GM19099 (cell line): ENCODE results near the gene SHROOM2.

Source experiments
- POLR2A ChIP-seq: IDR thresholded peaks from 3 replicates; pipeline ENCODE4 v1.6.1; 2011; ENCODE audit warnings: low read depth; ENCODE audit not compliant: insufficient read length; ENCODE audit errors: extremely low read depth

SHROOM2 gene

GRCh38 chrX:9816084-9816700 lies 30.0 kb downstream of the SHROOM2 start:
- TF ChIP-seq POLR2A, result no peak

GRCh38 chrX:9821572-9821971 lies 35.3 kb downstream of the SHROOM2 start:
- TF ChIP-seq POLR2A, result no peak

GRCh38 chrX:9824554-9824953 lies 38.3 kb downstream of the SHROOM2 start:
- no peak for TF ChIP-seq POLR2A

- TF ChIP-seq POLR2A, result no peak
These were observed 39.0 kb downstream of the SHROOM2 start for GRCh38 chrX:9825129-9825790.

DNA sequence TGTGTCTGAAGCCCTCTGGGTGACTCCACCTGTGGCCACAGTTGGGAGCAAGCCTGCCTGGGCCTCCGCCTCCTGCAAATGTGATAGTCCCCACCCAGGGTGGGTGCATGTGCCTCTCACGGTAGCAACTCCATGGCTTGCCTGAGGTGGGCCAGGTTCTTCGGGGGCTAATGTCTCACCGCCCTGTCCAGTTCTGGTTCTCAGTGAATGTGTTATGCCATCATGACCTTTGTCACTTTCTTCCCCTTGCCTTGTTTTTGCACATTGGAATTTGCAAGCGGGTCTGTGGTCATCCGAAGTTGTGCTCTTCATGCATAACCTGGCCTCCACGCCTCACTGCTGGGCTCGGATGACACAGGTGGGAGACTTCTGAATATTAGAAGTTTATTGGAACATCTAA lies 39.7 kb downstream of the SHROOM2 start:
- no peak for TF ChIP-seq POLR2A

GRCh38 chrX:9829308-9830267 lies 43.4 kb downstream of the SHROOM2 start:
- no peak for TF ChIP-seq POLR2A

DNA sequence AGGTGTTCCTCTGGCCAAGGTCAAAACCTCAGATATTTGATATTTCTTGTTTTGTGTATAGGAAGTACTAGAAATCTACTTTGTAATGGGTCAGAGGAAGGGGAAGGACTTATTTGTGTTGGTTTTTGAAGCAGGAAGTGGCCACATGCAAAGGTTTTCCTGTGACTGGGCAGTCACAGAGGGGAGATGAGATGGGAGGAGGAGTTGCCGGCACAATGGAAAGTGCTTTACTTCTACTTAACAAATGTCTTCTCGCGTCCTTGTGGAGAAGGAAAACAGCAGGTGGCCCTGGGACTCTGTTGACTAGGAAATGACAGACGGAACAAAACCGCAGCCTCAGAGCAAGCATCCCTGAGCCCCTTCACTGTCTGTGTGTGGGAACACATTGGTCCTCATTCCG lies 46.6 kb downstream of the SHROOM2 start:
- no peak for TF ChIP-seq POLR2A

- TF ChIP-seq POLR2A, result no peak
These were observed 49.5 kb downstream of the SHROOM2 start for GRCh38 chrX:9835585-9836210.

DNA sequence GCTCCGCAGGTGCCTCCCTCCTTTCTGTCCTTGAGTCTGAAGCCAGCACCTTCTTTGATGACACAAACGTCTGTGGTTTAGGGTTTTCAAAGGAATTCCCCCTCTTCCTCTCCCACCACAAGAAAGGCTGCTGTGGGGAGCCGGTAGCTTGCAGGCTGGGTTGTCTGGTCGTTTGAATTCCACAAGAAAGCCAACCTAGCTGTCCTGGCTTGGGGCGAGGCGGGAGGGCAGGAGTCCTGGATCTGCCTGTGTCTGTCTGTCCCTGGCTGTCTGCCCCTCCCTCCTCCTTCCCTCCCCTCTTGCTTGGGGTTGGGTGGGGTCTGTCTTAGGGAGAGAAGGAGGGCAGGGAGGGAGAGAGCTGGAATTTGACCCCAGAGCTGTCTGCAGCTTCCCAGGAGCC lies 56.3 kb downstream of the SHROOM2 start:
- TF ChIP-seq POLR2A, result no peak

DNA sequence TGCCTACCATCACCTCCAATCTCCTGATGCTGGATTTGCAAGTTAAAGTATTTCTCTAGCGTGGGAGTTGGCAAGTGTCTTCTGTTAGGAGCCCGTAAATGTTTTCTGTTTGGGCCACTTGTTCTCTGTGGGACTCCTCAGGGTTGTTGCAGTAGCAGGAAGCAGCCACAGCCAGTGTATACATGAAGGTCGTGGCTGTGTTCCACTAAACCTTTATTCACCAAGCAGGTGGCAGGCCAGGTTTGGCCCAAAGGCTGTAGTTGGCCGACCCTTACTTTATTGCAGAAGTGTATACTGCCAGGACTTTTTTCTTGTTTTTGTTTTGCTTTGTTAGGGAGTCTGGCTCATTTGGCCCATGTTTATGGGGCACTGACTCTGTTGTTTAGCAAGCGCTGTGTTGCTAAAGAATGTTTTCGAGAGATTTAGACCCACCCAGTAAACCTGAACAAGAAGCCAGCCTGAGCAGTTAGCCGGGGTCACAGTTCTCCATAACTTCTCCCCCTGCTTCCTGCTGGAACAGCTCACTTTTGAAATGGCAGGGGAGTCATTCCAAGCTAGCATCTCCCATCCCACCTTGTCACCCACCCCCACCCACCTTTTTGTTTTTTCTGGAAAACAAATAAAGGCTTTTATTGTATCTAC lies 58.8 kb downstream of the SHROOM2 start:
- no peak for TF ChIP-seq POLR2A

DNA sequence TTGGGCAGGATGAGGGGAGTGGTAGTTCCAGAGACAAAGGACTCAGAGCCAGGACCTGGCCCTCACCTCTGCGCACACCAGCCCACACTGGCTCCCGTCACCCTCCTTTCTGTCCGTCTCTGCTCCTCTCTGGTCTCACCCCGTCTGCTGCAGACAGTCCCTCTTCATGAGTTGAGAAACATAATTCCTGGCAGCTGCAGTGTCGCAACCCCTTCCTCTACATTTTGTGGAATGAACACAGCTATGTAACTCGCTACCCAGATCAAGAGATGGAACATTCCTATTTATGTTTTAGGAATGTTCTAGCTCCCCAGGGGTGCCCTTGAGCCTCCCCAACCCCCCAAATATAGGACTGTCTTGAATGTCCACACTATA lies 59.3 kb downstream of the SHROOM2 start:
- TF ChIP-seq POLR2A, result no peak

DNA sequence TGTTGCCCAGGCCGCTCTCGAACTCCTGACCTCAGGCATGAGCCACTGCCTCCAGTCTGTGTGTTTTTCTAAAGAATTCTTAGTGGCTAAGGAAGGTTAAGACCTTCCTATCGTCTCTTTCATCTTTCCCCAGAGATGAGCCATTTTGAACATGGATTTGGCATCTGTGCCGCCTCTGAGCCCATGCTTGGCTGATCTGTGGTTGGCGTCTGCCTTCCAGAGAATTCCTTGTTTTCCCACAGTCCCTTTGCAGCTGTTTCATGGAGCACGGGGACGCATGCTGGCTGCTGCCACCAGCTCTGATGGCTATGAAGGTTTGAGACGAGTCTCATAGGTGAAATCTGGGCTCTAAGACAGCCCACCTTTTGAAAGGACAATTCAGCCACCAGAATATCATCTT lies 60.4 kb downstream of the SHROOM2 start:
- no peak for TF ChIP-seq POLR2A

GRCh38 chrX:9847071-9847470 lies 60.8 kb downstream of the SHROOM2 start:
- no peak for TF ChIP-seq POLR2A

- TF ChIP-seq POLR2A, result no peak
These were observed 62.7 kb downstream of the SHROOM2 start for GRCh38 chrX:9848718-9849479.
